NOMO-1 treated with DMSO at 0.1 percent for 48 hours (cell line): ENCODE results near the gene LYPD8.

ENCODE experiments used
- DNase-seq: peaks from one replicate; lab custom pipeline; 2025; ENCODE audit not compliant: unreplicated experiment; lab: John Stamatoyannopoulos, UW

LYPD8 gene

GRCh38 chr1:248702714-248703113, 52.8 kb downstream of the LYPD8 start, which contains the start of gene OR14I1:
TSS of gene OR14I1 (minus strand) at chr1:248702766.
- no peak for DNase-seq

- no peak for DNase-seq
These were observed 56.5 kb downstream of the LYPD8 start for GRCh38 chr1:248699099-248699498.

- no peak for DNase-seq
These were observed 57.7 kb downstream of the LYPD8 start for GRCh38 chr1:248697907-248698306.

- no peak for DNase-seq
These were observed 58.8 kb downstream of the LYPD8 start for GRCh38 chr1:248696774-248697173.

GRCh38 chr1:248696261-248696660, 59.3 kb downstream of the LYPD8 start:
- DNase-seq: peak; percentile 74

GRCh38 chr1:248695451-248696132, 60.0 kb downstream of the LYPD8 start:
- no peak for DNase-seq

- no peak for DNase-seq
These were observed 63.9 kb downstream of the LYPD8 start for GRCh38 chr1:248691567-248692155.
